A549 (cell line): ENCODE results near the gene KDR. TPM values are rescaled to one million over a fixed set of nuclear protein-coding genes. Genes with fewer than 3 reads are reported as not detected.

ENCODE experiments used
- ATAC-seq, 2 experiments: fragments of 200-7000 bp in 1 of 2; fragments of >200 bp in 1 of 2; cut with Nextera tagmentation in 1 of 2; cut with Tn5 transposase in 1 of 2; 3 replicates each; pipeline versions ENCODE4 v1.8.0 to v1.9.1; 2018 to 2020; ENCODE audit warnings: mild to moderate bottlenecking in 1 of 2, moderate library complexity in 1 of 2
- CTCF ChIA-PET: fragments of 300-600 bp; sonication (Branson Sonifier 250); formaldehyde crosslinking; extraction: SDS; loops from one replicate; lab custom pipeline; 2021; ENCODE audit warnings: antibody characterized with exemption, inconsistent platforms; lab: Yijun Ruan, JAX
- POLR2A ChIA-PET: fragments of 350-600 bp; formaldehyde crosslinking; extraction: SDS; loops from one replicate; lab custom pipeline; 2021; ENCODE audit warnings: antibody characterized with exemption, inconsistent platforms; lab: Yijun Ruan, JAX
- DNase-seq, 2 experiments: peaks; one replicate each; pipeline versions ENCODE4 v3.0.0 to v3.0.0-alpha.2; 2011 to 2016; ENCODE audit warnings: low read depth in 1 of 2, low spot score in 1 of 2
- FAIRE-seq: peaks from 2 replicates; lab custom pipeline; 2011; peaks lifted over from hg19 to GRCh38; lab: Jason Lieb, UNC
- H3K27ac ChIP-seq, 2 experiments: fragments of >200 bp; sonication (Bioruptor Twin); formaldehyde crosslinking; 3 replicates each; pipeline ENCODE4 v1.5.1; 2016 to 2017
- H3K4me1 ChIP-seq: fragments of >200 bp; sonication (Bioruptor Twin); formaldehyde crosslinking; 3 replicates; pipeline ENCODE4 v1.6.1; 2016
- H3K4me2 ChIP-seq: fragments of >200 bp; sonication (Bioruptor Twin); formaldehyde crosslinking; 3 replicates; pipeline ENCODE4 v1.6.1; 2016
- H3K4me3 ChIP-seq: fragments of >200 bp; sonication (Bioruptor Twin); formaldehyde crosslinking; 3 replicates; pipeline ENCODE4 v1.5.1; 2016
- H3K9me3 ChIP-seq: fragments of >200 bp; sonication (Bioruptor Twin); formaldehyde crosslinking; 3 replicates; pipeline ENCODE4 v1.6.1; 2016
- CBX8 ChIP-seq: fragments of 200-600 bp; sonication (generic); IDR thresholded peaks from 2 replicates; pipeline ENCODE4 v1.6.1; 2016
- CEBPB ChIP-seq, 2 experiments: fragments of >200 bp in 1 of 2; sonication (Bioruptor Twin) in 1 of 2; formaldehyde crosslinking in 1 of 2; IDR thresholded peaks; 2 replicates each; pipeline ENCODE4 v1.6.1; 2012 to 2016
- CHD4 ChIP-seq: fragments of 200-600 bp; sonication (generic); IDR thresholded peaks from 2 replicates; pipeline ENCODE4 v1.6.1; 2016; ENCODE audit warnings: antibody characterized with exemption, mild to moderate bottlenecking, borderline replicate concordance
- EHF ChIP-seq: fragments of 250-450 bp; sonication (Bioruptor Pico); IDR thresholded peaks from 2 replicates; pipeline ENCODE4 v1.5.0; 2020; ENCODE audit warnings: mild to moderate bottlenecking
- HOXA7 ChIP-seq: fragments of 250-450 bp; sonication (Bioruptor Pico); IDR thresholded peaks from 2 replicates; pipeline ENCODE4 v1.5.0; 2020; ENCODE audit warnings: mild to moderate bottlenecking, moderate library complexity
- KDM5A ChIP-seq: fragments of 200-600 bp; sonication (generic); IDR thresholded peaks from 2 replicates; pipeline ENCODE4 v1.6.1; 2016; ENCODE audit warnings: antibody characterized with exemption, mild to moderate bottlenecking
- MAFK ChIP-seq: fragments of 450-650 bp; IDR thresholded peaks from 2 replicates; pipeline ENCODE4 v1.6.1; 2014; ENCODE audit not compliant: partially characterized antibody
- POLR2AphosphoS2 ChIP-seq: conservative IDR thresholded peaks from 2 replicates; pipeline ENCODE4 v1.6.1; 2012; ENCODE audit warnings: low read length, improper control_type of control experiment, inconsistent platforms
- RARB ChIP-seq: fragments of 250-450 bp; sonication (Bioruptor Pico); IDR thresholded peaks from 2 replicates; pipeline ENCODE4 v1.8.0; 2021; ENCODE audit warnings: mild to moderate bottlenecking, moderate library complexity
- ZC3H11A ChIP-seq: fragments of 450-650 bp; IDR thresholded peaks from 2 replicates; pipeline ENCODE4 v1.6.1; 2014; ENCODE audit warnings: antibody characterized with exemption, mild to moderate bottlenecking
- ZFP36 ChIP-seq: fragments of 450-650 bp; IDR thresholded peaks from 2 replicates; pipeline ENCODE4 v1.6.1; 2014; ENCODE audit warnings: borderline replicate concordance; ENCODE audit not compliant: partially characterized antibody
- WGBS: methylation state at CpG from one replicate; pipeline ENCODE4 v1.1.6; 2017; ENCODE audit errors: missing lambda C conversion rate; 5-methylcytosine and 5-hydroxymethylcytosine counted together
- polyA plus RNA-seq, 4 experiments: library from polyadenylated mRNA; depleted of rRNA in 3 of 4; stranded (reverse); fragments of >200 nt; fragmentation: RNase III in 1 of 4; extraction: RNeasy Plus Mini Kit Qiagen cat#74134 plus additional on column Dnase treatment in 1 of 4; gene quantifications; 2 replicates in 3 of 4; 3 replicates in 1 of 4; pipeline ENCODE4 v1.2.3, GENCODE V29; 2011 to 2017
- TF ChIP-seq, protein P1 (sequence below): fragments of >200 bp; sonication (Bioruptor Twin); formaldehyde crosslinking; IDR thresholded peaks from 2 replicates; pipeline ENCODE4 v1.6.1; 2016
- TF ChIP-seq, protein P2 (sequence below): fragments of 450-650 bp; IDR thresholded peaks from 2 replicates; pipeline ENCODE4 v1.6.1; 2014; ENCODE audit warnings: antibody characterized with exemption
- TF ChIP-seq, protein P3 (sequence below): IDR thresholded peaks from 2 replicates; pipeline ENCODE4 v1.6.1; 2012
- TF ChIP-seq, protein P4 (sequence below): fragments of 250-450 bp; sonication (Bioruptor Pico); IDR thresholded peaks from 2 replicates; pipeline ENCODE4 v1.5.0; 2020; ENCODE audit warnings: low read depth, mild to moderate bottlenecking, moderate library complexity

Gene KDR
- polyA plus RNA-seq, 2 of the 4 experiments (the other 2 are of a cell fraction) = not detected

DNA sequence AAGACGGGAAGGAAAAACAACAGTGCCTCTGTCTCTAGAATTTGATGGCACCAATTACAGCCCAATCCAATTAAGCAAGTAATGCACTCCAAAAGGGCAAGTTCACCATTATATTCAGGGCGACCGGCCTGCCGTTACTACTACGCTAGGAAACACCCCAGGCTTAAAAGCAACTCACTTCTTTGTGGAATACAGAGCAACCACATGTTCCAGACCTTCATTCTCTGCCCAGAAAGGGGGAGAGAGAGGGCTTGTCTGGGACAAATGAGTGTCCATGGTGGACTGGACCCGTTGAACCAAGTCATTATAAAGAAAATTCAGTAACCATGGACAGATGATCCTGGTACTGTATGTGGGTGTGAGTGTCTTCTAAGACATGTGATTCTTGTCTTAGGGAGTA is 1.6 kb downstream of the KDR start:
- DNase-seq = no peak
- ChIA-PET CTCF (no interaction called here), POLR2A (no interaction called here)
- no peak for ATAC-seq
- no peak for FAIRE-seq
- H3K4me1 ChIP-seq = no peaks in the 10 kb centered on the region
- no peaks in the 10 kb centered on the region for H3K9me3 ChIP-seq
- no peak overlapping the region for H3K27ac ChIP-seq
- 58% methylated on average over 6 of the region's 6 CpGs for WGBS
- no peak overlapping the region for H3K4me3 ChIP-seq
- no peak for TF ChIP-seq POLR2AphosphoS2
- no peak for TF ChIP-seq CEBPB (IDR thresholded peaks at IDR 0.05)
- TF ChIP-seq CBX8 = no peak
- TF ChIP-seq, protein P1, sequence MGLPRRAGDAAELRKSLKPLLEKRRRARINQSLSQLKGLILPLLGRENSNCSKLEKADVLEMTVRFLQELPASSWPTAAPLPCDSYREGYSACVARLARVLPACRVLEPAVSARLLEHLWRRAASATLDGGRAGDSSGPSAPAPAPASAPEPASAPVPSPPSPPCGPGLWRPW = no peak
- no peak for TF ChIP-seq KDM5A
- no peak for TF ChIP-seq ZC3H11A
- TF ChIP-seq, protein P2, sequence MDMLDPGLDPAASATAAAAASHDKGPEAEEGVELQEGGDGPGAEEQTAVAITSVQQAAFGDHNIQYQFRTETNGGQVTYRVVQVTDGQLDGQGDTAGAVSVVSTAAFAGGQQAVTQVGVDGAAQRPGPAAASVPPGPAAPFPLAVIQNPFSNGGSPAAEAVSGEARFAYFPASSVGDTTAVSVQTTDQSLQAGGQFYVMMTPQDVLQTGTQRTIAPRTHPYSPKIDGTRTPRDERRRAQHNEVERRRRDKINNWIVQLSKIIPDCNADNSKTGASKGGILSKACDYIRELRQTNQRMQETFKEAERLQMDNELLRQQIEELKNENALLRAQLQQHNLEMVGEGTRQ = no peak
- no peak for TF ChIP-seq EHF
- TF ChIP-seq, protein P3, sequence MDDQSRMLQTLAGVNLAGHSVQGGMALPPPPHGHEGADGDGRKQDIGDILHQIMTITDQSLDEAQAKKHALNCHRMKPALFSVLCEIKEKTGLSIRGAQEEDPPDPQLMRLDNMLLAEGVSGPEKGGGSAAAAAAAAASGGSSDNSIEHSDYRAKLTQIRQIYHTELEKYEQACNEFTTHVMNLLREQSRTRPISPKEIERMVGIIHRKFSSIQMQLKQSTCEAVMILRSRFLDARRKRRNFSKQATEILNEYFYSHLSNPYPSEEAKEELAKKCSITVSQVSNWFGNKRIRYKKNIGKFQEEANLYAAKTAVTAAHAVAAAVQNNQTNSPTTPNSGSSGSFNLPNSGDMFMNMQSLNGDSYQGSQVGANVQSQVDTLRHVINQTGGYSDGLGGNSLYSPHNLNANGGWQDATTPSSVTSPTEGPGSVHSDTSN = no peak
- no peak for TF ChIP-seq HOXA7 (CRISPR knock-in tag)
- no peak for TF ChIP-seq RARB (CRISPR knock-in tag)
- TF ChIP-seq ZFP36 = no peak
- TF ChIP-seq MAFK = no peak
- H3K4me2 ChIP-seq = no peak overlapping the region

DNA sequence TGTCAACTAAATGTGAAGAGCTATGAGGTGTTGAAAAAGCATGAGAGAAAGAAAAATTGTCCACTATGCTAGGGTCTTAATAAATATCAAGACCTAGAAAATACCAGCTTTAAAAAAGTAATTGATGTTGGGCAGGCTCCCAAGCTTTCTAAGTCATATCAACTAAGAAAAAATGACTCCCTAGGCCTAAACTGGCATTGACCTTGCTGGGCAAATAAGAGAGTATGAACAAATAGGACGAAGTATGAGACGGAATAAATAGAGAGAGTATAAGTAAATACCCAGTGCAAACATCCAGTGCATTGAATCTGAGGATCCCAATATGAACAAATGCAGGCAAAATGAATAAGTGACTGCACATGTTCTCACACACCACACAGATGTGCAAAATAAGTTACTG is 3.2 kb downstream of the KDR start:
- Histone ChIP-seq H3K27ac (no peak overlapping the region), H3K9me3 (no peaks in the 10 kb centered on the region)
- POLR2A ChIA-PET = no interaction called here
- peak in 1 of 2 experiments; percentile 17 for DNase-seq
- TF ChIP-seq, protein P4, sequence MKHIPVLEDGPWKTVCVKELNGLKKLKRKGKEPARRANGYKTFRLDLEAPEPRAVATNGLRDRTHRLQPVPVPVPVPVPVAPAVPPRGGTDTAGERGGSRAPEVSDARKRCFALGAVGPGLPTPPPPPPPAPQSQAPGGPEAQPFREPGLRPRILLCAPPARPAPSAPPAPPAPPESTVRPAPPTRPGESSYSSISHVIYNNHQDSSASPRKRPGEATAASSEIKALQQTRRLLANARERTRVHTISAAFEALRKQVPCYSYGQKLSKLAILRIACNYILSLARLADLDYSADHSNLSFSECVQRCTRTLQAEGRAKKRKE (CRISPR knock-in tag) = no peak
- TF ChIP-seq CHD4 = no peak
- TF ChIP-seq RARB (CRISPR knock-in tag) = no peak
- TF ChIP-seq, all 56 proteins: peak for 0
- ATAC-seq (peak in 1 of 2 experiments; percentile 53; a peak in 2 of 6 replicates), FAIRE-seq (no peak)
- CTCF ChIA-PET = no interaction called here
- 2% methylated on average over 2 of the region's 2 CpGs for WGBS
- Histone ChIP-seq H3K4me2 (no peak overlapping the region), H3K4me1 (no peaks in the 10 kb centered on the region), H3K4me3 (no peak overlapping the region)

DNA sequence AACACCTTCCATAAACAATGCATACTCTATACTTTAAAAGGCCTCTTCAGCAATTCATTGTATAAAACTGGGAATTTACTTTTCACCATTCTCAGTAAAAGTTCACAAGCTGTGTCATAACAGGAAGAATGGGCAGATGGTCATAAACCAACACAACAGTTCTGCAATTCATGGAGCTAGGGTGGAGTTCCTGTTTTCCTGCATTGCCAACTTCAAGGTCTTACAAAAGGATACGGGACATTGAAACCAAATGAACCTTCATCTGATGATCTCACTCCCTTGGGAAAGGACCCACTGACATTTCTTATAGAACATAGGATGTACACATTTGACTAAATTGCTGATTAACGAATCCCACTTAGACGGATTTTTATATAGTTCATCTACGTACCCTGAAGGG is 4.1 kb downstream of the KDR start:
- no peak overlapping the region for H3K4me3 ChIP-seq

DNA sequence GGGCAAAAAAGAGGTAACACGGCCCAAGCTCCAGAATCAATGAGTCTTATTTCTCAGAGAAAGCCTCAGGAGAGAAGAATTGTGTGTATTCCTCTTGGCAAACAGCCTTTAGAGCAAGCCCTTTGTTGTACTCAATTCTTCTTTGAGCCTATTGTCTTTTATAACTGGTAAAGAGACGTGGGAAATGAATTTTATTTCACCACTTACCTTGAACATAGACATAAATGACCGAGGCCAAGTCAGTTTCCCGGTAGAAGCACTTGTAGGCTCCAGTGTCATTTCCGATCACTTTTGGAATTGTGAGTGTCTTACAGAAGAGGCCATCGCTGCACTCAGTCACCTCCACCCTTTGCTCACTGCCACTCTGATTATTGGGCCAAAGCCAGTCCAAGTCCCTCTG is 7.0 kb downstream of the KDR start:
- H3K4me2 ChIP-seq = no peak overlapping the region
- ChIA-PET CTCF (no interaction called here), POLR2A (no interaction called here)
- WGBS = 33% methylated on average over 6 of the region's 6 CpGs
- no peak for FAIRE-seq
- no peak for DNase-seq
- no peaks in the 10 kb centered on the region for H3K9me3 ChIP-seq
- no peak overlapping the region for H3K27ac ChIP-seq
- no peaks in the 10 kb centered on the region for H3K4me1 ChIP-seq
- no peak for ATAC-seq
- no peak overlapping the region for H3K4me3 ChIP-seq
- TF ChIP-seq POLR2AphosphoS2 = no peak
- TF ChIP-seq, all 56 proteins: peak for 0

More for the DNA sequence above, 4.1 kb downstream of the KDR start:
- WGBS = 36% methylated on average over 4 of the region's 4 CpGs
- Histone ChIP-seq H3K27ac (no peak overlapping the region), H3K4me2 (no peak overlapping the region), H3K4me1 (no peaks in the 10 kb centered on the region), H3K9me3 (no peaks in the 10 kb centered on the region)
- POLR2A ChIA-PET = no interaction called here
- CTCF ChIA-PET = no interaction called here
- ATAC-seq (no peak), DNase-seq (no peak), FAIRE-seq (no peak)
- TF ChIP-seq KDM5A = no peak
